Stomach smooth muscle (tissue), 2 donors: Measurements from ENCODE around the gene PCYT2.

Experiments
- H3K27ac ChIP-seq: one replicate; pipeline ENCODE4 v1.7.0; 2013; ENCODE audit warnings: mild to moderate bottlenecking, low read length, inconsistent platforms
- H3K27me3 ChIP-seq, 2 donors: one replicate each; pipeline ENCODE4 v1.7.0; 2013; ENCODE audit warnings: low read length in 2 of 2; ENCODE audit not compliant: insufficient read depth in 2 of 2, control insufficient read depth in 1 of 2
- H3K36me3 ChIP-seq, 2 donors: one replicate each; pipeline ENCODE4 v1.7.0; 2013; ENCODE audit warnings: low read length in 2 of 2; ENCODE audit not compliant: control insufficient read depth in 2 of 2, insufficient read depth in 2 of 2
- H3K4me1 ChIP-seq: one replicate; pipeline ENCODE4 v1.7.0; 2013; ENCODE audit warnings: low read length; ENCODE audit not compliant: control insufficient read depth, insufficient read depth
- H3K4me3 ChIP-seq, 2 donors: one replicate each; pipeline ENCODE4 v1.7.0; 2013; ENCODE audit warnings: low read length in 2 of 2
- H3K9ac ChIP-seq, 2 donors: one replicate each; pipeline ENCODE4 v1.7.0; 2013; ENCODE audit warnings: low read length in 2 of 2, mild to moderate bottlenecking in 1 of 2
- H3K9me3 ChIP-seq, 2 donors: one replicate each; pipeline ENCODE4 v1.7.0; 2013; ENCODE audit warnings: low read length in 2 of 2; ENCODE audit not compliant: control insufficient read depth in 2 of 2
- donor health status: healthy.
- donor health status: Pancreatic carcinoma.

The PCYT2 gene

GRCh38 chr17:81858170-81858966 lies 52.8 kb downstream of the PCYT2 start:
- no peaks in the 10 kb centered on the region for H3K9me3 ChIP-seq
- peak overlapping the region; percentile 13 to 33 for H3K9ac ChIP-seq
- H3K27ac ChIP-seq, result no peak overlapping the region
- no peaks in the 10 kb centered on the region for H3K27me3 ChIP-seq
- H3K4me3 ChIP-seq, result peak overlapping the region in 1 of 2 donors; percentile 84
- H3K4me1 ChIP-seq, result peaks cover 39% of the 10 kb centered on the region
- peaks cover 28 to 32% of the 10 kb centered on the region in 2 donors for H3K36me3 ChIP-seq

GRCh38 chr17:81854974-81855774 lies 56.0 kb downstream of the PCYT2 start:
- no peaks in the 10 kb centered on the region for H3K27me3 ChIP-seq
- H3K4me3 ChIP-seq, result no peak overlapping the region
- H3K36me3 ChIP-seq, result peaks cover 45 to 48% of the 10 kb centered on the region in 2 donors
- H3K9ac ChIP-seq, result no peak overlapping the region
- no peaks in the 10 kb centered on the region for H3K9me3 ChIP-seq
- H3K27ac ChIP-seq, result no peak overlapping the region
- peaks cover 25% of the 10 kb centered on the region for H3K4me1 ChIP-seq

GRCh38 chr17:81852237-81852636 lies 59.0 kb downstream of the PCYT2 start:
- Histone ChIP-seq H3K36me3 (peaks cover 38 to 40% of the 10 kb centered on the region in 2 donors), H3K9ac (no peak overlapping the region), H3K27me3 (no peaks in the 10 kb centered on the region), H3K4me3 (no peak overlapping the region), H3K9me3 (no peaks in the 10 kb centered on the region), H3K4me1 (peaks cover 4% of the 10 kb centered on the region), H3K27ac (no peak overlapping the region)

- H3K9ac ChIP-seq, result no peak overlapping the region
- H3K27ac ChIP-seq, result no peak overlapping the region
- no peak overlapping the region for H3K4me3 ChIP-seq
- H3K9me3 ChIP-seq, result no peaks in the 10 kb centered on the region
- peaks cover 3% of the 10 kb centered on the region for H3K4me1 ChIP-seq
- peaks cover 43 to 48% of the 10 kb centered on the region in 2 donors for H3K36me3 ChIP-seq
- H3K27me3 ChIP-seq, result no peaks in the 10 kb centered on the region
Measured at GRCh38 chr17:81851423-81851822, 59.8 kb downstream of the PCYT2 start.
